Measurements from ENCODE around the gene BHLHE23. TPM values are rescaled to one million over a fixed set of nuclear protein-coding genes. Genes with fewer than 3 reads are reported as not detected.

The BHLHE23 gene
- total RNA-seq, 1 donor from 2014 or later: not detected

DNA sequence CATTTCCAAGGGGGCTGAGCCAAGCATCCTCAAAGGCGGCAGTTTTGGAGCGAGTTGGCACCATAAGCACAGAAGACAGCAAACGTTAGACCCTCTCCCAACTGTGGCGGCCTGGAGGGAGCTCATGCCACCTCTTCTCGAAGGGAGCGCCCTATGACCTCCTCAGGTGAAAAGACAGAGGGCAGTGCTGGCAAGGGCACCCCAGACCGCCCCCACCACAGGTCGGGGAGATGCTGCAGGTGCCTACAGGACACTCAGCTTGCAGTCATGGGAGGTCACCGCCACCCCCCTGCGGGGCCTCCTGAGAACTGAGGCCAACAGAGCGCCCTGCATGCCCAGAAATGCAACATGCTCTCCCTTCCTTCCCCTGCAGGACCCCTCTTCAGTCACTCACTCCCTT lies 45.1 kb upstream of the BHLHE23 start:
- Histone ChIP-seq H3K79me2 (ENCODE audit: low read depth) (no peaks in the 10 kb centered on the region), H3K4me1 (peaks cover 16% of the 10 kb centered on the region), H3K27me3 (peaks cover 71% of the 10 kb centered on the region), H3K27ac (no peak overlapping the region), H3F3A (ENCODE audit: low read depth) (peaks cover 11% of the 10 kb centered on the region), H4K20me1 (ENCODE audit: low read depth) (peaks cover 18% of the 10 kb centered on the region), H2AFZ (replicated peaks) (no peak overlapping the region), H3K36me3 (no peaks in the 10 kb centered on the region), H3K4me2 (peak overlapping the region; percentile 32), H3K9ac (no peak overlapping the region), H3K9me3 (ENCODE audit: low read depth) (no peaks in the 10 kb centered on the region), H3K4me3 (no peak overlapping the region)
- DNase-seq (ENCODE audit: low spot score): no peak
- H3K27ac Mint-ChIP-seq: no peak overlapping the region
- H3K36me3 Mint-ChIP-seq: no peaks in the 10 kb centered on the region
- peaks cover 6% of the 10 kb centered on the region for H3K9me3 Mint-ChIP-seq
- H3K4me3 Mint-ChIP-seq: no peak overlapping the region
- H3K4me1 Mint-ChIP-seq: peaks cover 13% of the 10 kb centered on the region
- TF ChIP-seq CTCF (IDR thresholded peaks at IDR 0.05) (no peak), EZH2 (IDR thresholded peaks at IDR 0.05) (no peak), EZH2phosphoT487 (IDR thresholded peaks at IDR 0.05) (no peak)
- peaks cover 13% of the 10 kb centered on the region for H3K27me3 Mint-ChIP-seq (ENCODE audit: insufficient read depth, low read depth)

DNA sequence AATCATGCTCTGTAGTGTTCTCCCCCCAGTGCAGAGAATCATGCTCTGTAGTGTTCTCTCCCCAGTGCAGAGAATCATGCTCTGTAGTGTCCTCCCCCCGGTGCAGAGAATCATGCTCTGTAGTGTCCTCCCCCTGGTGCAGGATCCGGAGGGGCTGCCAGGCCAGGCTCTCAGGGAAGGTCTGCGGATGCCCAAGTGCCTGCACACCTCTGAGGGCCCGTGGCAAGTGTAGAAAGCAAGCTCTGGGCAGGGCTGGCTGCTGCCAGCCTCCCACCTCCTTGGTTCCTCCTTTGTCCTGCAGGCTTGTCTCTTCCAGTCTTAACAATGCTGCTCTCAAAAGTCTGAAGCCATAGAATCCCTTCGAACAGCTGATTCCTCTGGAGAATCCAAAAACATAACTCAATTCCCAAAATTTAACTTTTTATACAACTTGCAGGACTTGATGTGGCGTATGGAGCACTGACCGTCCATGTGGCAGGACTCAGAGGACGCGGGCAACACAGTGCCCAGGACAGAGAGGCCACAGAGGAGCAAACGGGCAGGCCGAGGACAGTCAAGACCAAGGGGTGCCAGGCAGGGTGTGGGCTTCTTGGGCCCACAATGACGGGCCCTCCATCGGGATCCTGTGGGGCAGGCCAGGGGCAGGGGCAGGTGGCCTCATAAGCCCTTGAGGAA lies 44.6 kb upstream of the BHLHE23 start:
- H3F3A ChIP-seq (ENCODE audit: low read depth): peaks cover 8% of the 10 kb centered on the region
- no peak for DNase-seq (ENCODE audit: low spot score)
- Mint-ChIP-seq H3K9me3 (peaks cover 6% of the 10 kb centered on the region), H3K4me3 (no peak overlapping the region), H3K27ac (peak overlapping the region; percentile 17), H3K27me3 (ENCODE audit: insufficient read depth, low read depth) (peaks cover 13% of the 10 kb centered on the region), H3K36me3 (no peaks in the 10 kb centered on the region), H3K4me1 (peaks cover 13% of the 10 kb centered on the region)
- no peak overlapping the region for H2AFZ ChIP-seq (replicated peaks)
- H3K79me2 ChIP-seq (ENCODE audit: low read depth): no peaks in the 10 kb centered on the region
- no peaks in the 10 kb centered on the region for H3K36me3 ChIP-seq
- peaks cover 66% of the 10 kb centered on the region for H3K27me3 ChIP-seq
- H3K4me1 ChIP-seq: peaks cover 16% of the 10 kb centered on the region
- H3K4me3 ChIP-seq: no peak overlapping the region
- H4K20me1 ChIP-seq (ENCODE audit: low read depth): peaks cover 18% of the 10 kb centered on the region
- no peak for TF ChIP-seq EZH2 (IDR thresholded peaks at IDR 0.05)
- no peak for TF ChIP-seq CTCF (IDR thresholded peaks at IDR 0.05)
- no peak for TF ChIP-seq EZH2phosphoT487 (IDR thresholded peaks at IDR 0.05)
- H3K9me3 ChIP-seq (ENCODE audit: low read depth): no peaks in the 10 kb centered on the region
- H3K9ac ChIP-seq: no peak overlapping the region
- H3K27ac ChIP-seq: no peak overlapping the region
- no peak overlapping the region for H3K4me2 ChIP-seq

DNA sequence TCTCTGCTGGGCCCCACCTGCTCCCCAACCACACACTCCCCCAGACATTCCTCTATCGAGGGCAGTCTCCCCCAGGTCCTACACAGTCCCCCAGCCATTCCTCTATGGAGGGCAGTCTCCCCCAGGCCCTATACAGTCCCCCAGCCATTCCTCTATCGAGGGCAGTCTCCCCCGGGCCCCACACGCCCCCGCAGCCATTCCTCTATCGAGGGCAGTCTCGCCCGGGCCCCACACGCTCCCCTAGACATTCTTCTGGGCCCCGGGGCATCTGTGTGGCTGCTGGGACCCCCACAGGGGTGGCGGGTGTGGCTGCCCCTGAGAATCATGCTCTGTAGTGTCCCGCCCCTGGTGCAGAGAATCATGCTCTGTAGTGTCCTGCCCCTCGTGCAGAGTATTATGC lies 43.6 kb upstream of the BHLHE23 start:
- Histone ChIP-seq H3K4me2 (no peak overlapping the region), H3K27me3 (peaks cover 57% of the 10 kb centered on the region), H2AFZ (replicated peaks) (no peak overlapping the region), H3K9me3 (ENCODE audit: low read depth) (no peaks in the 10 kb centered on the region), H3K9ac (no peak overlapping the region), H3K4me3 (no peak overlapping the region), H3K27ac (no peak overlapping the region), H3K4me1 (peaks cover 16% of the 10 kb centered on the region), H3K36me3 (no peaks in the 10 kb centered on the region), H4K20me1 (ENCODE audit: low read depth) (peaks cover 14% of the 10 kb centered on the region), H3K79me2 (ENCODE audit: low read depth) (no peaks in the 10 kb centered on the region), H3F3A (ENCODE audit: low read depth) (peaks cover 8% of the 10 kb centered on the region)
- Mint-ChIP-seq H3K27me3 (ENCODE audit: insufficient read depth, low read depth) (peaks cover 13% of the 10 kb centered on the region), H3K9me3 (peaks cover 6% of the 10 kb centered on the region), H3K36me3 (no peaks in the 10 kb centered on the region), H3K4me1 (peaks cover 13% of the 10 kb centered on the region), H3K27ac (no peak overlapping the region), H3K4me3 (no peak overlapping the region)
- TF ChIP-seq EZH2 (IDR thresholded peaks at IDR 0.05): no peak
- TF ChIP-seq CTCF (IDR thresholded peaks at IDR 0.05): no peak
- no peak for TF ChIP-seq EZH2phosphoT487 (IDR thresholded peaks at IDR 0.05)
- DNase-seq (ENCODE audit: low spot score): no peak
